Aorta (tissue), 5 donors: ENCODE data around the gene SYT14. TPM values are rescaled to one million over a fixed set of nuclear protein-coding genes. Genes with fewer than 3 reads are reported as not detected.
"Not testable (repeated sequence)": the region's sequence is repeated elsewhere in the genome, so short reads cannot be mapped to it uniquely, and the experiment has no call there.

Experiments
- ATAC-seq: fragments of 200-7000 bp; cut with Tn5 transposase; one replicate; pipeline ENCODE4 v1.9.1; 2022; ENCODE audit warnings: moderate library complexity; ENCODE audit not compliant: low FRiP score
- DNase-seq, 2 donors: peaks; one replicate each; pipeline ENCODE4 v3.0.0-alpha.2; 2020
- H3K27ac ChIP-seq, 2 donors: one replicate each; pipeline ENCODE4 v1.5.1; 2013; ENCODE audit warnings: low read length in 2 of 2, mild to moderate bottlenecking in 2 of 2, moderate library complexity in 2 of 2, control low read depth in 1 of 2, inconsistent platforms in 1 of 2, low read depth in 1 of 2
- H3K27me3 ChIP-seq, 2 donors: one replicate each; pipeline ENCODE4 v1.6.1; 2013; ENCODE audit warnings: control low read depth in 1 of 2, low read length in 1 of 2, mild to moderate bottlenecking in 1 of 2, moderate library complexity in 1 of 2; ENCODE audit not compliant: insufficient read depth in 2 of 2, control insufficient read depth in 1 of 2
- H3K36me3 ChIP-seq, 2 donors: one replicate each; pipeline ENCODE4 v1.6.1; 2013; ENCODE audit warnings: control low read depth in 1 of 2, low read length in 1 of 2, mild to moderate bottlenecking in 1 of 2; ENCODE audit not compliant: insufficient read depth in 2 of 2, control insufficient read depth in 1 of 2
- H3K4me1 ChIP-seq, 2 donors: one replicate each; pipeline ENCODE4 v1.6.1; 2013; ENCODE audit warnings: low read length in 2 of 2, control low read depth in 1 of 2, mild to moderate bottlenecking in 1 of 2, moderate library complexity in 1 of 2; ENCODE audit not compliant: insufficient read depth in 2 of 2, control insufficient read depth in 1 of 2
- H3K4me3 ChIP-seq, 2 donors: one replicate each; pipeline ENCODE4 v1.5.1; 2013; ENCODE audit warnings: low read length in 2 of 2, control low read depth in 1 of 2, mild to moderate bottlenecking in 1 of 2
- H3K9me3 ChIP-seq: one replicate; pipeline ENCODE4 v1.6.1; 2013; ENCODE audit warnings: mild to moderate bottlenecking, low read length; ENCODE audit not compliant: control insufficient read depth
- WGBS, 2 donors: extraction: QIAGEN DNeasy Blood & Tissue Kit; methylation state at CpG; one replicate each; pipeline ENCODE4 v1.1.7; 2013; 5-methylcytosine and 5-hydroxymethylcytosine counted together
- intact Hi-C, 2 donors: fragments of 100-400 bp; cut with DNase I; formaldehyde crosslinking; loops; one replicate each; pipeline versions ENCODE4 v1.14.2 to v1.15.0; 2022
- polyA plus RNA-seq, 2 donors: library from polyadenylated mRNA; stranded (reverse); fragments of 200-250 nt; gene quantifications; one replicate each; pipeline ENCODE4 v1.2.3, GENCODE V29; 2013
- total RNA-seq, 2 donors: library from RNA; stranded (reverse); fragmentation: NEBNext Ultra II Directional; extraction: Animal tissue kit (Norgen Biotek cat#: 25700); gene quantifications; one replicate each; pipeline ENCODE4 v1.2.1, GENCODE V29; 2021
- donor health status: healthy with polysubstance abuse.
- donor health status: Bipolar disorder and iron deficiency.
- donor health status: DM: no; HTN: no; CAD: no.
- donor health status: DM: no; HTN: no; CAD: no.
- donor health status: DM: yes; HTN: yes; CAD: no.

The SYT14 gene
- total and polyA plus RNA-seq, 4 donors = 0.13 TPM; not detected in 3

GRCh38 chr1:210196266-210196665, 258.2 kb downstream of the SYT14 start:
- ATAC-seq, H3K27ac ChIP-seq, DNase-seq, H3K4me1 ChIP-seq, H3K4me3 ChIP-seq, intact Hi-C loops, H3K36me3 ChIP-seq, H3K27me3 ChIP-seq, H3K9me3 ChIP-seq: not testable (repeated sequence)
- 77 to 82% methylated on average over 5 of the region's 5 CpGs for WGBS, 2 donors

DNA sequence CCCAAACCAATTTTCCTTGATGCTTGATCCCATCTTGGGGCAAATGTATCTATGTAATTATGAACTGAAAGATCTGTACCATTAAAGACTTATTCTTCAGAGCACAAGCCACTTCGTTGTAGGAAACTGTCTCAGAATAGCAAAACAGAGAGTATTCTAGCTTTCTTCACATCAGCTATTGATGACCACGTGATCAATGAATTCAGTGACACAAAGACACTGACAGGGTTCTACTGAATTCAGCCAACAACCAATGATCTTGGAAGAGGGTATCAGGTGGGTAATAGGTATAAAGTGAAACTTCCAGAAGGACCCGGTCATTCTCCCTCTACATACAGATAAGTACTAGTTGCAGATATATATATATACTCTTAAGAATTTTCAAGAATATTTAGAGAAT, 260.8 kb downstream of the SYT14 start:
- DNase-seq (no peak), ATAC-seq (no peak)
- intact Hi-C loops = no loop called here
- WGBS, 2 donors = 77 to 78% methylated on average over 3 of the region's 3 CpGs
- Histone ChIP-seq H3K4me1 (no peaks in the 10 kb centered on the region), H3K27ac (no peak overlapping the region), H3K9me3 (peaks cover 4% of the 10 kb centered on the region), H3K36me3 (no peaks in the 10 kb centered on the region), H3K4me3 (no peak overlapping the region), H3K27me3 (no peaks in the 10 kb centered on the region)

DNA sequence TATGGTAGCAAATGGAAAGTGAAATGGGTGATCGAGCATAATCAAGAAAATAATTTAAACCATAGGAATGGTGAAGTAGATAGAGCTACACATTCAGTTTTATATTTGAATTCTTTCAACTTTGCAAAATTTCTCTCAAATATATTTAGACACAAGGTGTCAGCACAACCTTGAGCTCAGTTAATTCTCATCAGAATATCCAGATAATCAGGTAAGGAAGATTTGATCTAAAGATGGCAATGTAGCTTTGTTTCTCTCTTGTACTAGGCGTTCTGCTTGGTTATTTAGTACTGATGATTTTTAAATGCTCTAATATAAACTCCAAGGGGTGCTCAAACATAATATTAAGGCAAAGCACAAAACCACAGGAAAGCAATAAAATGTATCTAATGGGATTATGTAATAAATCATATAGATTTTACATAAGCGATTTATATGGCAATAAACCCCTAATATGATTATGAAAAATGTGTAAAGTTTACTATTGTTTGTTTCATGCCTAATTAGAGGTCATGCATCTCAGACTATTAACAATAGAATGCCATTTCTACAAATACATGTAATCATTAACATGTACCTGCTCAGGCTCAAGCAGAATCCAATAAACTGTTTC, 262.2 kb downstream of the SYT14 start:
- ATAC-seq (no peak), DNase-seq (no peak)
- no peak overlapping the region for H3K4me3 ChIP-seq
- peaks cover 2% of the 10 kb centered on the region for H3K9me3 ChIP-seq
- H3K27ac ChIP-seq = no peak overlapping the region
- 56 to 70% methylated on average over 3 of the region's 3 CpGs for WGBS, 2 donors
- intact Hi-C loops = loop anchor here (2.0 to 10.0 kb wide), 3 partner anchors 111 to 205 kb away; no protein-coding TSS in a partner anchor
- no peaks in the 10 kb centered on the region for H3K4me1 ChIP-seq
- no peaks in the 10 kb centered on the region for H3K27me3 ChIP-seq
- no peaks in the 10 kb centered on the region for H3K36me3 ChIP-seq

GRCh38 chr1:210201681-210202080, 263.7 kb downstream of the SYT14 start:
- no peak for DNase-seq
- Histone ChIP-seq H3K4me1 (no peaks in the 10 kb centered on the region), H3K27me3 (no peaks in the 10 kb centered on the region), H3K36me3 (no peaks in the 10 kb centered on the region), H3K4me3 (no peak overlapping the region), H3K9me3 (no peaks in the 10 kb centered on the region), H3K27ac (no peak overlapping the region)
- 69 to 72% methylated on average over 3 of the region's 3 CpGs for WGBS, 2 donors
- no peak for ATAC-seq
- intact Hi-C loops = loop anchor here (2.0 to 10.0 kb wide), 3 partner anchors 109 to 203 kb away; no protein-coding TSS in a partner anchor

DNA sequence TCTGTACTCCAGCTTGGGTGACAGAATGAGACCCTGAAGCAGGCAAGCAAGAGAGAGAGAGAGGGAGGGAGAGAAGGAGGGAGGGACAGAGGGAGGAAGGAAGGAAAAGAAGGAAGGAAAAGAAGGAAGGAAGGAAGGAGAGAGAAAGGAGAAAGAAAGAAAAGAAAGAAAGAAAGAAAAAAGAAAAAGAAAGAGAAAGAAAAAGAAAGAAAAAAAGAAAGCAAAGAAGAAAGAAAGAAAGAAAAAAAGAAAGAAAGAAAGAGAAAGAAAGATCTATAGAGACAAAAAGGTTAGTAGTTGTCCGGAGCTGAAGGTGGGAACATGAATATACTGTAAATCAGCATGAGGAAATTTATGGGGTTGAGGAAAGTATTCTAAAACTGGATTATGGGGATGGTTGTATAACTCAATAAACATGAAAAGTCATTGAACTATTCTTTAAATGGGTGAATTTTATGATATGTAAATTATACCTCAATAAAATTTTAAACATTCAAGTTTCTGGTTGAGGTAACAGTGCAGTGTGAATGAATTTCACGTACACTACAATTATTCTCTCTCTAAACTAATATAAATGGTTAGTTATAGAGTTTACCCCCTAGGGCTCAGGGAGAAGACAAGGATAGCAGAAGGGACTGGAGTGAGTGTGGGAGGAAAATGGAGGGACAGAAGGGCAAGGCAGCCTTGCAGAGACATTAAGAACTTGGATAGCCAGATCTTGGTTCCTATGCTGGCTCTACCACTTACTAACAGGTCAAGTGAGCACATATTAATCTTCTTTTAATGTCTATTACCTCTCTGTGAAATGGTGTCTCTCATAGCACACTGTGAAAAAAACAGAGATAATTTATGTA, 269.8 kb downstream of the SYT14 start:
- no peaks in the 10 kb centered on the region for H3K9me3 ChIP-seq
- H3K27me3 ChIP-seq = no peaks in the 10 kb centered on the region
- ATAC-seq (no peak), DNase-seq (no peak)
- intact Hi-C loops = loop anchor here in 1 of 2 donors (10.0 kb wide), 1 partner anchor 197 kb away; no protein-coding TSS in a partner anchor
- 89 to 91% methylated on average over 2 of the region's 2 CpGs for WGBS, 2 donors
- no peak overlapping the region for H3K4me3 ChIP-seq
- H3K36me3 ChIP-seq = no peaks in the 10 kb centered on the region
- no peak overlapping the region for H3K27ac ChIP-seq
- no peaks in the 10 kb centered on the region for H3K4me1 ChIP-seq

DNA sequence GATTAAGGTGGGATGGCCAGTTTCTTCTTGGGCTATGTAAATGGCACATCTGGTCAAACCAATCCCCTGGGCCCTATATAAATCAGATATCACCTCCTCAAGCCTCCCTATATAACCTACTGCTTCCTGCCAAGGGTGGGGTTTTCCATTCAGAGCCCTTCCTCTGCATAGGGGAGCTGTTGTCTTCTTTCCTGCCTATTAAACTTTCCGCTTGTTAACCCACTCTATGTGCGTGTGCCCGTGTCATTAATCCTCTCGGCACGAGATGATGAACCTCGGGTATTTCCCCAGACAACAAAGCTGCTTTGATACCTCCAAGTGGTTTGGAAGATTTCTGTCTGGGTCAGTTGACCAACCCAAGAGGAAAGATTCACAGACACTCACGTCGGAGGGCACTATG, 275.3 kb downstream of the SYT14 start:
- ATAC-seq = no peak
- no peaks in the 10 kb centered on the region for H3K9me3 ChIP-seq
- H3K27ac ChIP-seq = no peak overlapping the region

DNA sequence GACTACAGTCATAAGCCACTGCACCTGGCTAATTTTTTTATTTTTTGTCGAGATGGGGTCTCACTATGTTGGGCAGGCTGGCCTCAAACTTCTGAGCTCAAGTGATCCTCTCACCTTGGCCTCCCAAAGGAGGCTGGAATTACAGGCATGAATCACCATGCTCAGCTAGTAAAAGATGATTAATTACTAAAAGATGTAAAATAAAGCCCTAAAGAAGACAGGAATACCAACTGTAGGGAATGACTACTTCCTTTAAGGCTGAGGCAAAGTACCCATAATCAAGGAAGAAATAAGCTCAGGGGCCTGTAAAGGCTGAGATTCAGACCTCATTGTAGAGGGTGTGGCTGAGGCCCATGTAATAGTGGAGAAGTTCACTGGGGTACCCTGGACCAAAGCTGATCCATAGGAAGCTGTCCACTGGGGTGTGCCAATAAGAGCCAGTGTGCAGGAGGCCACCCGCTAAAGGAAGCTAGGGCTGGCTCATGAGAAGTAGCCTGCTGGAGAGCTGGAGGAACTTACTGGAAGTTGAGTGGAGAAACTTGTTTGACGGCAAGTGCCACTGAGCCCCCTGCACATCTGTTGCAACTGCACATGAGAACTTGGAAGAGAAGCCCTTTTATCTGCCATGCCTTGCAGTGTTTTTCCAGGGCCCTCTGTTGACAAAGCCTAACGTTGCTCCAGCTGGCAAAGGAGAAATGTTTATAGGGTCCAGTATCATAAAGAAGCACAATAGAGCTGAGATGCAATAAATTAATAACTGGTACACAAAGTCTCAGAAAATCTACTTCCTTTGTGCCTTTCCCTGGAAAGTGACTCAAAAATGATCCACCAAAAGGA, 276.8 kb downstream of the SYT14 start:
- no peaks in the 10 kb centered on the region for H3K36me3 ChIP-seq
- no peaks in the 10 kb centered on the region for H3K4me1 ChIP-seq
- DNase-seq (no peak), ATAC-seq (no peak)
- 70 to 79% methylated on average over 4 of the region's 4 CpGs for WGBS, 2 donors
- H3K27me3 ChIP-seq = no peaks in the 10 kb centered on the region
- H3K4me3 ChIP-seq = no peak overlapping the region
- intact Hi-C loops = no loop called here
- no peak overlapping the region for H3K27ac ChIP-seq
- no peaks in the 10 kb centered on the region for H3K9me3 ChIP-seq

More for the DNA sequence above, 275.3 kb downstream of the SYT14 start:
- H3K4me3 ChIP-seq = no peak overlapping the region
- no peak for DNase-seq
- no peaks in the 10 kb centered on the region for H3K4me1 ChIP-seq
- H3K27me3 ChIP-seq = no peaks in the 10 kb centered on the region
- intact Hi-C loops = no loop called here
- H3K36me3 ChIP-seq = no peaks in the 10 kb centered on the region
- 88 to 92% methylated on average over 8 of the region's 8 CpGs for WGBS, 2 donors

- intact Hi-C loops = no loop called here
- H3K27ac ChIP-seq = no peak overlapping the region
- no peak overlapping the region for H3K4me3 ChIP-seq
- ATAC-seq (no peak), DNase-seq (no peak)
- H3K4me1 ChIP-seq = no peaks in the 10 kb centered on the region
- H3K9me3 ChIP-seq = no peaks in the 10 kb centered on the region
- H3K36me3 ChIP-seq = no peaks in the 10 kb centered on the region
- WGBS, 2 donors = 89 to 92% methylated on average over 5 of the region's 5 CpGs
- no peaks in the 10 kb centered on the region for H3K27me3 ChIP-seq
Measured at GRCh38 chr1:210217482-210217881, 279.5 kb downstream of the SYT14 start.
